ENCODE measurements around the gene MPRIP.
A peak's percentile ranks its signal among the peaks of the same experiment; 100 is the strongest.
"Not testable (repeated sequence)": the region's sequence is repeated elsewhere in the genome, so short reads cannot be mapped to it uniquely, and the experiment has no call there.

Gene MPRIP

DNA sequence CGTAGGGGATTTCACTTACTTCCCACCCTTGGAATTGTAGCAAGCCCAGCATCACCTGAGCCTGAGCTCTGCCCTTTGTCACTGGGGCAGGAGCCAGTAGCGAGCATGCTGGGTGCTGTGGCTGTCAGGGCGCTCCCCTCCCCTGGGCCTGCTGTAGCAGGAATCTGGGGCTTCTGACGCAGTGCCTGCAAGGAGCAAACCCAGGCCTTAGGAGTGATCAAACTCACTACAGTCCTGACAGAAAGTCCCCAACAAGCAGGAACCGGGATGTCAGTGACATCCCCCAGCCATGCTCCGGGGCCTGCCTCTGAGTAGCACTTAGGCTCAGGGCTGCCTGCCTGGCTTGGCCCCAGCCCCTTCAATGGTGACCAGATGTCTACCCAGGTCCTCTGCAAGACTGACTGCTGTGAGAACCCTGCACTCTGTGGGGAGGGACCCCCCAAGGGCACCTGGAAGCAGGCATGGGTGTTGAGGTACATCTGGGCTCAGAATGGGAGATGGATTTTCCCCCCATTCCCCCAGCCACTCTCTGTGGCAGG, 140.4 kb downstream of the MPRIP start:
- no peak for DNase-seq (ENCODE audit: low read depth in 1 of 2, low spot score in 1 of 2)

DNA sequence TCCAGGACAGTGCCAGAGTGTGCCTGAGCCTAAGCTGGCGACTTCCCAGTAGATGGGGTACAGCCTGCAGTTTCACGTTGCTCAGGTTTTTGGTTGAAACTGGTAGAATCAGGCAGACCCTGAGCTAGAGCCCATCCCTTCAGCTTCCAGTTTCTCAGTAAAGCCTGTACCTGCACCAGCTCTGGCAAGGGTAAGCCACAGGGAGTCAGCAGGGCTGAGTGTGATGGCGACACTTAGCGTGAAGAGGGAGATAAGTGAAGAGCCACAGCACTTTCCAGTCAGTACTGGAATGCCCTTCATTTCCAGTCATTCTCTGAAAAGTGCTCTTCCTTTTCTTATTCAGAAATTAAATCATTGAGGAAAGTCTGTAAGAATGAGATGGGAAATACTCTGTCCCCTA, 141.5 kb downstream of the MPRIP start:
- no peak for DNase-seq (ENCODE audit: low read depth in 1 of 2, low spot score in 1 of 2)

DNA sequence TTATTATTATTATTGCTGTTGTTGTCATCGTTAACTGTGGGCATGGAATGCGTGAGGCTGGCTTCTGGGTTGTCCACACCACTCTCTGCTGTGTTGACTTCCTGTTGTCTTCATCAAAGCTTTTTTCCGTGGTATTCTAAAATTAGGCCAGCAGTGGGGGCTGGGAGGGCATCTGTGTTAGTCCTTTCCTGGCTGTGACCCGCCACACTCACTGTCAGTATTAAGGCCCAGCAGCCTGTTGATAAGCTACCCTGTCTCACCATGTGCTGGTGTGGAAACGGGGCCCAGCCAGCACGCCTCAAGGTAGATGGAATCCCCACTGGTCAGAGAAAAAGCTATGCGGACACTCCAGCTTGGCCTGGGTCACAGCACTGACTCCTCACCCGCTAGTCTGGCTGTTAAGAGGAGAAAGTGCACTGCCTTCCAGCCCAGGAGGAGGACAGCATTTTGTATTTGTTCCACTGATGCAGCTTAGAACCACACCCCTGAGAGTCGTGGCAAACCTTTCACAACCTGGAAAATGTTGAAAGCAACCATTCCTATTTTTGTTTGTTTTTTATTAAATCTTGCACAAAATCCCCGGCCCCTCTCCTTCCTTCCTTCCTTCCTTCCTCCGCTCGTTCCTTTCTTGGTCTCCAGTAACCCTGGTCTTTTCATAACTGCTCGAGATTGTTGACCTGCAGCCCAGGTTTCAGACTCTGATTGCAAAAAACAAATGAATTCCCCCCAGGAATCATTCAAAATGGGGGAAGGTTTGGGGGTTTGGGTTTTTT, 142.9 kb downstream of the MPRIP start:
- not testable (repeated sequence) for DNase-seq (ENCODE audit: low read depth in 1 of 2, low spot score in 1 of 2)

DNA sequence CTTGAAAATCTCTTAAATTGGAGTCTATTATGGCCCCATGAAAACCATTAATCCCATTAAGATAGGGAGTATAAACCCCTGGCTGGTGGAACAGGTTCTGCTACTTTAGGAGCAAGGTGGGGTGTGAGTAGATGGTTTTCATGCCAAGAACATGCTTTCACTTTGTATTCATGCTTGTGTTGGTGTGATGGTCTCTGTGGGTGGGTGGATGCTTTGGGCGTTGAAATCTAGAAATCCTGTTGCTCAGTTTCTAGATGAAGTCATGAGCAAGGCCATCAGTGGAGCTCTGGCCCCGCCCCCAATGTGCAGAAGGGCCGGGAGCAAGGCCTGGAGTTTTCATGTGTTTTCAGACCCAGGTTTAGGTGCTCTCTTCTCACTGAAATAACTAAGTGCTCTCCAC, 143.8 kb downstream of the MPRIP start:
- peak in 1 of 2 donors; percentile 44 for DNase-seq (ENCODE audit: low read depth in 1 of 2, low spot score in 1 of 2)

DNA sequence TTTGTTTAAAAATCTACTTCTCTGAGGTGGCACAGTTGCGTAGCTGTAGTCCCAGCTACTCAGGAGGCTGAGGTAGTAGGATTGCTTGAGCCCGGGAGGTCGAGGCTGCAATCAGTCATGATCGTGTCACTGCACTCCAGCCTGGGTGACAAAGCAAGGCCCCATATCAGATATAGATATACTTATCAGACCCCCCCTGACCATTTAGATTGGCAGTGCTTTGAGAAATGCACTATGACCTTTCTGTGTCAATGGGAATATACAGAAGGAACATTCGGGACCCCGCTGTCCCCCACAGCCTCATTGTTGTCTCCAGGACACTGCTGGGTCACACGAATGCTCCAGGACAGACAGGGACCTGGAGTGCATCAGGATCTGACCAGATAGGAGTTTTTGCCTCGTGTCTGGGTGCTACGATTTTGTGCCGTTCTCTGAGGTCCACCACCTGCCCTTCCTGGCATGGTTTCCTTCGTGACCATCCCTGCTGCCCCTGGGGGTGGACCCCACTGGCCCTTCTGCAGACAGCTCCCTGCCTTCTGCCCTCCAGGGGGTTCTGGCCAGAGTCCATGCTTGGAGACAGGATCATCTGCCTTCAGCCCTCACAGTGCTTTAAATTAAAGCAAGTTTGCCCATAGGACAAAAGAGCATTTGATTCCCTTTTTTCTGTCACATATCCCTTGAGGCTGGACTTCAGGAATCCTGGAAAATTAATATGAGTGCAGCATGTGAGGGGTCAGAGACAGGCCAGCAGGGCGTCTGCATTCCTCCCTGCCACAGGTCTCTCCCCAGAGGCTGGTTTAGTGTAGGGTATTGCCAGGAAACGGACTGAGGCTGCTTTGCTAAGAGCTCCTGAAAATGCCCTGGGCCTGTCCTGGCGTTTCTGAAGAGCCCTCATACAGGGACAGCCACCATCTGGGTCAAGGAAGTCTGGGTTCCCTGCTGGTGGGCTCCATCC, 144.6 kb downstream of the MPRIP start:
- DNase-seq (ENCODE audit: low read depth in 1 of 2, low spot score in 1 of 2): no peak

DNA sequence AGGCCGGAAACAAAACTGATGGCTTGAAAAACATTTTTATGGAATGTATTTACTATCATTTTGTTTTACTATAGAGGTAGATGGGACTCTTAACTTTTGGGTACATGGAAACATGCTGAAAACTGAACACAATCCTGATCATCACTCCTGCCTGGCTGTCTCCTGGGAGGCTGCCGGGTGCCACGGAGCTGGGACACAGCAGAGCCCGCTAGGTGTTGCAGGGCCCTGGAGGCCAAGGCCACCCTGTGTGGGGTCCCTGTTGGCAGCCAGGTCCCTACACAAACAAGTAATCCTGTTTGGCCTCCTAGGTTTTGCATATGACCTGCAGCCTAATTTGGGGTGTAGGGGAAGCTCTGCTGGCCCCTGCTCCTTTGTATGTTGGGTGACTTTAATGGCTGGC, 146.3 kb downstream of the MPRIP start:
- DNase-seq (ENCODE audit: low read depth in 1 of 2, low spot score in 1 of 2): no peak

DNA sequence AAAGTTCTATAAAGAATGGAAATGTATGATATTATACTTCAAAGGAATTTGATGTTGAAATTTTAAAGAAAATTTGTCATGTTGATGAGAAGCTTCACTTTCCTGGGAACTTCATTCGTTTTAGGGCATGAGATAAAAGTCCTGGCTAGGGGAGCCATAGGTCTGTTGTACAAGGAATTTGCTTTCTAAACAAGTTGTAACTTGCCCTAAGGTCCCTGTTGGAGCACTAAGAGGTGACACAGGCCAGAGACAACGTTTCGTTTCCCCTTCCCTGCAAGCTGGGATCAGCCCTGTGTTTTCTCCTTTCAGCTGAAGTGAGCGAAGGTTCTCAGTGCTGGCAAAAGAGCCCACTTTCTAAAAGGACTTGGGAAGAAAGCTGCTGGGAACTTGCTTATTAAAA, 147.3 kb downstream of the MPRIP start:
- DNase-seq (ENCODE audit: low read depth in 1 of 2, low spot score in 1 of 2): no peak

DNA sequence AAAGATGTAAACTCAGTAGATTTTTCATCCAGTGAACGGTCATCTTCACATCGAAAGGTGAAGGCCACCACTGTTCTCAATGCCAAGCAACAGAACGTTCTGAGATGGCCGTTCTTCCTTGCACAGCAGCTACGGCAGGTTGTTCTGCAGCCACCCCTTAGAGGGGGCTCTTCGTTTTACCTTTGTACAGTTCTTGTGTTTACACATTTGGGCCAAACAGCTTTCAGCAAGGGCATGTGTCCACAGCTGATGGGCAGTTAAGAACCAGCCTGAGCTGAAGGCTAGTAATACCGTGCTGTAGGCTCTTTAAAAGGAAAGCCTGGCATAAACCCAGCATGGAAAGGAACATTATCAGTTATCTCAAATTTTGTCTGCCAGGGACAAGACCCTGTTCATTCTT, 147.9 kb downstream of the MPRIP start:
- DNase-seq (ENCODE audit: low read depth in 1 of 2, low spot score in 1 of 2): no peak

DNA sequence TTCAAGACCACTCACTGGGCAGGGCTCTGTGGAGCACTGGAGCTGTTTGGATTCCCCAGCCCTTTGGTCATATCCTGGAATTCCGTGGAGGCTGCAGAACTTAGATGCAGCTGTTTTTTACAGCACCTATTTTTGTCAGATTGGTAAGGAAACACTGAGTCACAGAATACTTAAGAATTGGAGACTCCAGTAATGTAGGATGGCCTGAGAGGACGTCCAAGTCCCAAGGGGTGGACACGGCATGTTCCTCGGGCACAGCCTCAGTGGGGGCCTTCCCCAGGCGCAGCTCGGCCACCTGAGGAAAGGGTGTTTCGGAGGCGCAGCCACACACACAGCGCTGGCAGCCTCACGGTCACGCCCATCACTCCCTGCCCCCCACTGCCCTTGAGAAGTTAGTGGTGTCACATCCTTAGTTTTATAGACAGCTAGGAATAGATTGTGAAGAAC, 149.1 kb downstream of the MPRIP start:
- no peak for DNase-seq (ENCODE audit: low read depth in 1 of 2, low spot score in 1 of 2)

DNA sequence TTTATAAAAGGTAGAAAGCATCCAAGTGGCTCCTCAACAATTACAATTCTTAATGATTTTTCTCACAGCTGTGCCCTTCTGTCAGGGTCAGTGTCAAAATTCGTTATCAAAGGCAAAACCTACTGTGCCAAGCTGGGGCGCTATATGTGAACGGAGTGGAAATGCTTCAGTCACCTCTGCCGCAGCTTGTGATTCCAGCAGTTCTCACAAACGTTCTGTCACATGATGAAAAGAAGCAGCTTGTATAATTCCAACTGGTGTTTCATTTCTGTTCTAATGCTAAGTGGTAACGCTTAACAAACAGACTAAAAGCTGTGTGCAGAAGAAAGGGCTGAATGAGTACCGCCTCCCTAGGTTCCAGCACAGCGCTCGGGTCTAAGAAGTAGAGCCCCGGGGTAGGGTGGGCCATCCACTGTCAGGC, 149.7 kb downstream of the MPRIP start:
- no peak for DNase-seq (ENCODE audit: low read depth in 1 of 2, low spot score in 1 of 2)

DNA sequence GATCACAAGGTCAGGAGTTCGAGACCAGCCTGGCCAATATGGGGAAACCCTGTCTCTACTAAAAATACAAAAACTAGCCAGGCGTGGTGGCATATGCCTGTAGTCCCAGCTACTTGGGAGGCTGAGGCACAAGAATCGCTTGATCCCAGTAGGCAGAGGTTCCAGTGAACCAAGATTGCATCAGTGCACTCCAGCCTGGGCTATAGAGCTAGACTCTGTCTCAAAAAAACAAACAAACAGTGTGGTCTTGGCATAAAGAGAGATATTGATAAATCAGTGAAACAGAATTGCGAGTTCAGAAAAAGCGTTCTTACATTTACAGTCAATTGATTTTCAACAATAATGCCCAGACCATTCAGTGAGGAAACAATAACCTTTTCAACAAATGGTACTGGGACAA, 153.2 kb downstream of the MPRIP start:
- DNase-seq (ENCODE audit: low read depth in 1 of 2, low spot score in 1 of 2): not testable (repeated sequence)

DNA sequence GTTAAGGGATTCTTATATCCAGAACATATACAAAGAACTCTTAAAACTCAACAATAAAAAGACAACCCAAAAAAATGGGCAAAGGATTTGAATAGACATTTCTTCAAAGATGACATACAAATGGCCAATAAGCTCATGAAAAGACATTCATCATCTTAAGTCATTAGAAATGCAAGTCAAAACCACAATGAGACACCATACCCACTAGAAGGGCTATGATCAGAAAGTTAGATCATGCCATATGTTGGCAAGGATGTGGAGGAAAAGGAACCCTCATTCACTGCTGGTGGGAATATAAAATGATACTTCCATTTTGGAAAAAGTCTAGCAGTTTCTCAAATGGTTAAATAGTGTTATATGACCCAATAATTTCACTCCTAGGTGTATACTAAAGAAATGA, 154.5 kb downstream of the MPRIP start:
- no peak for DNase-seq (ENCODE audit: low read depth in 1 of 2, low spot score in 1 of 2)

DNA sequence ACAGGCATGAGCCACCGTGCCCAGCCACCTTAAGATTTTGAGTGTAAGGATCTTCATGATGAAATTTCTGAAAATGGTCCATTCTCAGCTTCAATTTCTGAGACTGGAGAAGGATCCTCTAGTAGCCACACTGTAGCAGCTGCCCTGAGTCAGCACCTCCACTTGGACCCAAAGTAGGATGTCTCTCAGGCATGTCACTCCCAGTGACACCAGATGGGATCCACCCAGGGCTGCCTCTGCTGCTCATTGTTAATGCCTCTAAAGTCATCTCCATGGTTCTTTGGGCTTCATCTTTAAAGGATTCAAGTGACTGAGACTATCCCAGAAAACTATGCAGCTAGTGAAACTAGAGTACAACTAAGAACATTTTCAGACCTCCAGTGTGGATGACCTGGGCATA, 156.0 kb downstream of the MPRIP start:
- DNase-seq (ENCODE audit: low read depth in 1 of 2, low spot score in 1 of 2): no peak

DNA sequence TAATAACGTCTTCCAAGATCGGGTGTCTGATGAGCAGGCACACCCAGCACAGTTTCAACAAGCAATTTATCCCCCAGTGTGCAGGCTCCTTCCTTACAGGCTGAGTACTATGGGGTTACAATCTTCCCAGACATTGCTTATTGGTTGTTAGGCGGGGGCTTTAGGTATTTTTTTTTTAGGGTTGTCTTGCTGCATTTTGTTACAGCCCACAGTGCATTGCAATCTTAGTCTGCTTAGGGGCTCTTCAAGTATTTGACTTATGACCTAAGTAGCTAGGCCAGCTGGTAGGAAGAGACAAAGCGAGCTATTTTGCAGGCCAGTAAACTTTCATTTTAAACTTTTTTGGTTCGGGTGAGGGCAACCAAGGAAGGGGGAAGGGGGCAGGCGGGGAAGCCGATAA, 158.1 kb downstream of the MPRIP start:
- no peak for DNase-seq (ENCODE audit: low read depth in 1 of 2, low spot score in 1 of 2)

DNA sequence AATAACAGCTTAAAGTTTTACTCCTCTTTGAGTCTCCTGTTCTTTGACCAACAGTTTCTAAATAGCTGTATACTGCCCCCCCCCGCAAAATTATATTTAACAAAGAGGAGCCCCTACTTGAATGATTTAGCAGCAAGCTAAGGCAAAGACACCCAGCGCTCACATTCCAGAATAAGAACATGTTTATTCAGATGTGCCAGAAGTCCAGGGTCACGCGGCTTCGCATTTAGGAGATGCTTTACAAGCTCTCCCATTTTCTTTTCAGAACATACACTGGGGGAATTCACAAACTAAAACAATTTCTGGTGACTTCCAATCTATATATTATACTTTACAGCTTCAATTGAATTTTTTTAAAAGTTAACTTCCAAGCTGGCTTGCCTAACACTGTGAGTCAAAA, 158.6 kb downstream of the MPRIP start:
- no peak for DNase-seq (ENCODE audit: low read depth in 1 of 2, low spot score in 1 of 2)

DNA sequence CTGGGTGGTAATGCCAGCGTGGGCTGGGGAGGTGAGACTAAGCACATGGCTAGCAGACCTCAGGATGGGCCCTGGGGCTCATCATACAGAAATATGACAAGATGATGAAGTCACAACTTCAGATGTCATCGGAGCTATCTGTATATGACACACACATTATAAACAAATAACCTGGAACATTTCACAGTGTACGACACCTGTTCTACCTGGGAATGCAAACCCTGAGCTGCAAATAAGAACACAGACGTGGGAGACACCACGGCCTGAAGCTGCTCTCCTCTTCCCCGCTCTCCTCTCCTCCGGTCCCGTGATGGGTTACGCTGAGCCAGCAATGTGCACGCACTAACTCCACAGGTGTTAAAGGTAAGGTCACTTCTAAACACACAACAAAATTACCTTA, 159.0 kb downstream of the MPRIP start:
- no peak for DNase-seq (ENCODE audit: low read depth in 1 of 2, low spot score in 1 of 2)

DNA sequence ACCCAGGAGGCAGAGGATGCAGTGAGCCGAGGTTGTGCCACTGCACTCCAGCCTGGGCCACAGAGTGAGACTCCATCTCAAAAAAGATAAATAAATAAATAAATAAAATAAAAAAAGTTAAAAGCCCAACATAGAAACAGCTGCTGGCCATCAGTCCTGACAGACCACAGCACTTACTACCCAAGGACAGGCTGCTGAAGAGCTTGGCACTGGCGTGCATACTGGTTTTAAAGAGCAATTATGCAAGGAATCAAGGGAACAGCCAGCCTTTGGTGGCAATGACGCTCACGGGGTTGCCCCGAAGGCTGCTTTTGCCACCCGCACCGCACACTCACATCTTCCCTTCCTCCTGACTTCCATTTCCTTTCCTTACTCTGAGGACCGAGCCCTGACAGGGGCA, 159.7 kb downstream of the MPRIP start:
- DNase-seq (ENCODE audit: low read depth in 1 of 2, low spot score in 1 of 2): no peak

DNA sequence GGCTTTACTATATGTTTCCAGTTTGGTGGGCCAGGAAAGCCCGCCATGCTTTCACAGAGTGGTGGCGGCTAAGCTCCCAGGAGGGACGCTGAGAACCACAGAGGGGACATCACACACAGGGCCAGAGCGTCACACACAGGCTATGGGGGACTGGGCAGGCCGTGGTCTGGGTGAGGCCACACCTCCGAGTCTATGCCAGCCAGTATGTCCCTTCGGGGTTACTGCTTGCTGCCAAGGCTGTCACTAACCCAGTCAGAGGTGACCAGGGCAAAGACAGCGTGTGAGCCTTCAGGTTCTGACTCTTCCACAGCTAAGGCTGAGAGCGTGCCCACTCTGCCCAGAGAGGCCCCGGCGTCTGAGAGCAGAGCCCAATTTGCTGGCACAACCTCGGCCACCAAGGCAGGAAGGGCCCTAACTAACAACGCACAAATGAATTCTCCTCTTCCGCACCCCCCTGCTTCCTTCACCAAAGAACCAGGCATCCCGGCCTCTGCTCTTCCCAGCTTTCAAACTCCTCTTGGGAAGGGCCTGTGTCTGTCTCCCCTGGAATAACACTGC, 161.0 kb downstream of the MPRIP start:
- no peak for DNase-seq (ENCODE audit: low read depth in 1 of 2, low spot score in 1 of 2)

DNA sequence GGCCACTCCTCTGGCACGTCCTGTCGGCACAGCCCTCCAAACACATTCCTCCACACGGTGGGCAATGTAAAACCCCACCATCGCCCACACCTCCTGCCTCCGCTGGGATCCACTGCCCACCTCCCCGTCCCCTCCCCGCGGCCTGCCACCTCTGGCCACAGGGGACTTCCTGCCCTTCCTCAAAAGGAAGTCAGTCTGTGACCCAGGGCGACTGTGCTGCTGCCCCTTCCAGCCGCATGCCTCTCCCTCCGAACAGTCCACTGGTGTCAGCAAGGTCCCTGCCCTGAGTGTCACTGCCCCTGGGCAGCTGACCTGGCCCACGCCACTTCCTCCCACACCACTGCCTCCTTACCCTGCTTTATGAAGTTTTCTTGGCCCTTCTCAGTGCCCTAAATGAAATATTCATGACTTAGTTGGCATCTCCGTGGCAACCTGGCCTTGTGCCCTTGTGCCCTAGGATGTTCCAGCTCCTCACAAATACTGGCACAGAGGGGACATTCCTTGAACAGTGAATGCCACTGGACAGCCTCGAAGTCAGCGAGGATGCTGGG, 161.9 kb downstream of the MPRIP start:
- DNase-seq (ENCODE audit: low read depth in 1 of 2, low spot score in 1 of 2): no peak

DNA sequence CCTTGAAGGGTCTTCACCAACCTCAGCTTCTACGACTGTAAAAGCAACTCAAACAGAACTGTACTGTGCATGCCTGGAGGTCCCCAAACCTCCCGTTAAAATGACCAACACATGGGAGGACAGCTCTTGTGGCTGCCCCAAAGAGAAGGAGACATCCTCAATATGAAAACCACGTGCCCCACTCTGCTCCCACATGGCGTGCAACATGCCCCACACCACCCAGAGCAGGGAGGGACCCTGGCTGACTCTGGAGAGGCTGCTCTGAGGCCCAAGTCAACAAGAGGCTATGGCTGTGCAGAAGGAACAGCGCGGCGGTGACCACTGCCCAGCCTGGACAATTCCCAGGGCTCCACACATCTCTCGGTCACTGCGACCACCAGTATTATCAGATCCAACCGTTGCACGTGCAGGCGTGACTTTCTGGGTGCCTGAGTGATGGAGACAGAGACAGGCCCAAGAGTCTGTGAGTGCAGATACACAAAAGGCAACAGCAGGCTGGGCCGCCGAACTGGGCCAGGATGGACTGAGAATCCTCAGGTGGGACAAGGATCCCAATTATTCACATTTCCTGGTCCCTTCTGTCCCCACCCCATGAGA, 162.5 kb downstream of the MPRIP start:
- DNase-seq (ENCODE audit: low read depth in 1 of 2, low spot score in 1 of 2): no peak
